ENCODE results near the gene PECR.

The PECR gene

DNA sequence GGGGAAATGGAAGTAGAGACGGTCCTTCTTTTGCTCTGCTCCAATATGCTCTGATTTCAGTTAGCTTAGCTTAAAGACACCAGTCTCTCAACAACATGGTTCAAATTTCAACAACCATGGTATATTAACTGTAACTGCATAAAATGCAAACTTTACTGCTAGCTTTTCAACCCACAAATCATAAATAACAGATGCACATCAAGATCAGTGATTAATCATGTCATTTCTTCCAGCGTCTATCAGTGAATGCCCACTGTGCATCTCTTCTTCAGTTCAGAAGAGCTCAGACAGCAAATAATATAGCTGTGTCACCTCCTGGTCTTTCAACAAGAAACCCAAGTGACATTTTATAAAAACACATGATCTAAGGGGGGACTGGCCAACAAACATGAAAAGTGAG is 12.6 kb downstream of the PECR start:
- DNase-seq, result no peak

DNA sequence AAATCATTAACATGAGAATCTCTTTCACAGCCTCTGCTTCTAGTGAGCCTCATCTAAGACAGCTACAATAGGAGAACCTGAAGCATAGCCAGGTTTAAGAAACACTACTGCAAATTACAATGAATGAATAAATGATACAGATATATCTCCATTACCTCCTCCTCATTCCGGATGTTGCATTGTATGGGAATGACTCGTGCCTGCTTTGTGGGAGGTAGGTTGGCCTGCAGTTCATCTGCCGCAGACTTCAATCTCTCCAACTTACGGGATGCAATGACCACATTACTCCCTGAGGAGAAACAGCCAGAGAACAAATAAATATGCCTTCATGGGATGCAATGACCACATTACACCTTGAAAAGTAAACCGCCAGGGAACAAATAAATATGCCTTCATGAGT is 15.4 kb downstream of the PECR start:
- no peak for DNase-seq

DNA sequence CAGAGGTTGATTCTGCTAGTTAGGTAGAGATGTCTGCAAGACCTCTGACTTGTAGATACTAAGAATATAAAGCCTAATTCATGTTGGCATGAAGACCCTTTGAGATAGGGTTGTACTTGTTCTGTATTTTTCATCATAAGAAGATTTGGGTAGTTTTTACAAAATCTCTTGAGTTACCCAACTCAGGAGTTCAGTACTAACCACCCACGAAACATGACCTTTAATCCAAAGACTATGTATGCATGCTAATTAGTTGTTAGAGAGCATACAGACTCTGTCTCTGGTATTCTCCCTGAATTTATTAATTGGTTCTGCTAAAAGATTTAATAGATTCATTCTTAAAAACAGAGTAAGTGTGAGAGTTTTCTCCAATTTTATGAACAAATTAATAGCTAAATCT is 16.9 kb downstream of the PECR start:
- DNase-seq, result no peak

DNA sequence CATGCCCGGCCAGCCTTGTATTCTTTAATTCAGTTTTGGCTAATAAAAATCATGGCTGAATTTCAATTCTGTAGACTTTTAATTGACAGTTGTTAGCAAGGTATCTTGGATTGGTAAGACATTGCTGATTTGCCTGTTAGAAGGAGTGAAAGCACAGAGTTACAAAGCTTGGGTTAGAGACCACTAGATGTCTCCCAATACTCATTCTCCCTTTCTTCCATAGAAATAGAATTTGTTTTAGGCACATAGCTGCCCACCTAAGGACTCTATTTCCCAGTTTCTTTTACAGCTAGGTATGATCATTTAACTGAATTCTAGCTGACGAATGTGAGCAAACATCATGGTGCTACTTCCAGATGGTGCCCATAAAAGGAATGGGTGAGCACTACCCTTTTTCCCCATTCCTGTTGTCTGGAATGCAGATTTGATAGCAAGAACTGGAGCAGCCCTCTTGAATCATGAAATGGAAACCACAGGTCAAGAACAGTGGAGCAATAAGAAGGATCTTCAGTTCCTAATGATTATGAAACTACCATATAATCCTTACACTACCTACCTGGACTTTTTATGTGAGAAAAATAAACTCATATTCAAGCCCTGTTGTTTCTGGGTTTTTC is 17.5 kb downstream of the PECR start:
- DNase-seq, result no peak

DNA sequence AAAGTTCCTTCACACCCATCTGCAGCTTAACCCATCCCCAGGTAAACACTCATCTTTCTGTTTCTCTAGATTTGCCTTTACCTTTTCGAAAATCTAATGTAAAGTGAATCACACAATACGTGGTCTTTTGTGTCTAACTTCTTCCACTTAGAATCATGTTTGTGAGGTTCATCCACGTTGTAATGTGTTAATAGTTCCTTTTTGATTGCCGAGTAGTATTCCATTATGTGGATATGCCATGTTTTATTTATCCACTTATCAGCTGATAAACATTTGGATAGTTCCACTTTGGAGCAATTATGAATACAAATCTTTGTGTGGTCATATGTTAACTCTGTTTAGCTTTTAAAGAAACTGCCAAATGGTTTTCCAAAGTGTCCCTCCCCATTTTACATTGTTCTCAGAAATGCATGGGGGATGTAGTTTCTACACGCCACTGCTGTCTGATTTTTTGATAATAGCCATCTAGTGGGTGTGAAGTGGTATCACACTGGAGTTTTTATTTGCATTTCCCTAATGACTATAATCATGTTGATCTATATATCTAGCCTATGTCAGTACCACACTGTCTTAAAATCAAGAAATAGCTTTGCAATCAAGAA is 22.3 kb downstream of the PECR start:
- DNase-seq, result no peak

DNA sequence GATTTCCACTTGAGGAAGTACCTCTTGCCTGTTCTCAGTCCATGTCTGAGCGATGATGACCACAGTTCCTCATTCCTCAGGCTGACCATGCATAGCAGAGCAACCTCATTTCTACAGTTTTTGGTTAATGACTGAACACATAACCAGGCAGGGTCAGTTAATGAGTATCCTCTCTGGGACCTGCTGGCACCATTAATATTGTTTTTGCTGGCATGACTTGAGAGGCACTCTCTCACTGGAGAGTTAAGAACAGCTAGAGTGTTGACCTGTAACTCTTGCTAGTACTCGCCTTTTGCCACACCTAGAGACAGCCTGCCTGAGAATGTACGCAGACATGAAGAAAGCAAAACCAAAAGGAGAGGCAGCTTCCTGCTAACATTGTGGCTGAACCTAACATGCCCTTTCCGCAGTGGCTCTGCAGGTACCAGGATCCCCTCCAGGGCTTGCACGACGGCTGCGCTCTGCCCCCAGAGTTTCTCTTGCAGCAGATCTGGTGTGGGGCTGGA is 23.9 kb downstream of the PECR start:
- DNase-seq, result peak in 3 of 4 experiments; percentile 9 to 32 (median 28)

DNA sequence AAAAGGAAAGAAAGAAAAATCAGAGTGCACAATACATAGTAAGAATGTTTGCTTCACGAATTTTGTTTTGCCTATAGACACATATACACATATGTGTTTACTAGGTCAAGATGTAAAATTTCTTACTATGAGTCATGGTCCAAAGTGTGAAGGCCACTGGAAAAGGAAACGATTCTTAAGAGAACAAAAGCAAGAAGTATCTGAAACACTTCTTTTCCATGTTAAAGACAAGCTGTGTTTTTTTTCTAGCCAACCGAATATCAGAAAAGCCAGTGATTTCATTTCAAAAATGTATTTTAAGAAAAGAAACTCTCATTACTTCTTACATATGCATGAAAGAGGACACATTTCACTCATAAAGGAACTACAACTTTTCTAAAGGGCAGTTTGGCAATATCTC is 24.9 kb downstream of the PECR start:
- no peak for DNase-seq

DNA sequence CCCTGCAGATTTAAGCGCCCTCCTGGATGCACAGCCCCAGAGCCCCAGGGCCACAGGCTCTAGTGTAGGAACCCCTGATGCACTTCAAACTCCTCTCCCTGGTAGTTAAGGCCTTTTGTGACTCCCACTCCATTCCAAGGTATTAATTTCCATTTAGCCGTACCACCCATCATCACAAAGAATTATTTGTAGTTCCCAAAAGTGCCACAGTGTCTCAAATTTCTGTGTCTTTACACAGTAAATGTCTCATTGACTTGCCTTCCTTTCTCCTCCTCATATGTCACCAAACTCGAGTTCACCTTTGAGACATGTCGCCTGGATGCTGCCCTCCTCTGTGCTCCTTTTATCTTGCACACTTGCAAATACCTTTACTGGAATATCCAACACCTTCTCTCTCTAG is 25.9 kb downstream of the PECR start:
- no peak for DNase-seq

DNA sequence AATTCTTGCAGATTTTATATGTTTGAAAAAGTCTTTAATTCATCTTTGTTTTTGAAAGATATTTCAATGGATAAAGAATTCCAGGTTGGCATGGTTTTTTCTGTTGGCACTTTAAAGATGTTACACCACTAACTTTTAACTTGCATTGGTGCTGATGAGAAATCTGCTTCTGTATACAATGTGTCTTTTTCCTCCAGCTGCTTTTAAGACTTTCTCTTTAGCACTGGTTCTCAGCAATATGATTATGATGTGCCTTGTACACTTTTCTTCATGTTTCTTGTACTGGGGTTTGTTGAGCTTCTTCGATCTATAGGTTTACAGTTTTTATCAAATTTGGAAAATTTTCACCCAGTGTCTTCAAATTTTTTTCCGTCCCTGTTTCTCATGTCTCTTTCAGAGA is 29.2 kb downstream of the PECR start:
- DNase-seq, result no peak

DNA sequence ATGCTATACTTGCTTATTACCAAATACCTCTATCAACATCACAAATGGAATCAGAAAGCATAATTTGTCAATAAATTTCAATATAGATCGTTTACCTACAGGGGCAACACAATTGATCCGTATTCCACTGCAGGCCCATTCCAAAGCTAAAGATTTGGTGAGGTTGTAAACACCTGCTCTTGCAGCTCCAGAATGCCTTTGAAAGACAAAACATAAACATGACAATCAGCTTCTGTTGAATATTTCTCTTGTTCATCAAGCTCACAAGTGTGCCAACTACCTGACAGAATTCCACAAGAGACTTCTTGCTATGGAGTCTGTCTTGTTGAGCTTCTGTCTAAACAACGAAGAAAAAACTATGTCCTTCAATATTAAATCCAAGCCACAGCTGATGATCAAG is 30.3 kb downstream of the PECR start:
- no peak for DNase-seq

DNA sequence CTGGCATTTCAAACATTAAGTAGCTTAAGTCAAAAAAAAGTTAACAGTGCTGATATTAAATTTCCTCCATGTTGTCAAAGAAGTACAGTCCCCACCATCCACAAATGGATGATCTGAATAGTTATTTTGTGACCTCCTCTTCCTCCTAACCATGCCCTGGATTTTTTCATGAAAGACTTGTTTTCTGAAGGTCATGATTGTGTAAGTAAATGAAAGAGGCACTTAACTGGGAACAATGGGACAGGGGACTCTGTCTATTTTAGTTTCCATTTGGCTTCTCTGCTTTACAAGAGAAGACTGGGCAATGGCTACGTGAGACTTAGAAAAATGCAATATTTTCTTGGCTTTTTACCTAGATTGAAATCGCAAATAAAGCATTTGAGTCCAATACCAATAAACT is 32.2 kb downstream of the PECR start:
- no peak for DNase-seq

DNA sequence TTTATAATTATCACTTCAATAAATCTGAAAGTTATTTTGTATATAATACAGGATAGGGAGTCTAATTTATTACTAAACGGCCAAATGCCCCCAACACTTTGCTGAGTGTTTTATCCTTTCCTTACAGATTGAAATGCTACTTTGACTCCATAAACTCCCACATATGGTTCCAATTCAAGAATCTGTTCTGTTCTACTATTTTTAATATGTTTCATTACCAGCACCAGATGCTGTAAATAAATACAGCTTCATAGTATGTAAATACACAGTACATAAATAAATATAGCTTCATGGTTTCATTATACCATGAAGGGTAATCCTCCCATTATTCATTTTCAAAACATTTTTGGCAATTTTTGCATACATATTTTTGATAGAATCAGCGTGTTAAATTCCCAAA is 34.2 kb downstream of the PECR start:
- no peak for DNase-seq

DNA sequence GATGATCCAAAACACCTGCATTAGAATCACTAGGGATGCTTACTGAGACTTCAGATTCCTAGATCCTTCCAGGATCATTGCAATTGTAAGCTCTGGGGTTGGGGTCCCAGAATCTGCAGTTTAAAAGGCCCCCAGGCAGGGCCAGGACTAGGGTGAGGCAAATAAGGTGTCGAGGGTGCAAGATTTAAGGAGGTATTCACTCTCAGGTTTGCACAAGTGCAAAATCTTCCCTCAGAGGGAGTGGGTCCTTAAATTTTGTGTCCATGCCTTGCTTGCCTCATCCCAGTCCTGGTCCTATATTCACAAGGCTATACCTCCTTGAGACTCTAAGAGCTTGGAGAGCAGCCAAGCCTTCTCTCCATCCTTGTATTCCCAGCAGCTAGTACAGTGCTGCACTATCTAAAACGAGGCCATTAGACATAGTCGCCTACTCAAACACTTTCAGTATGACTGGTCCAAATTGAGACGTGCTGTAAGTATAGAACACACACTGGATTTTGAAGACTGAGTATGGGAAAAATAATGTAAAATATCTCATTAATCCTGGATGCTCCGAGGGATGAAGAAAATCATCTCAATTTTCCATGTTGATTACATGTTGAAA is 36.6 kb downstream of the PECR start:
- DNase-seq, result no peak

DNA sequence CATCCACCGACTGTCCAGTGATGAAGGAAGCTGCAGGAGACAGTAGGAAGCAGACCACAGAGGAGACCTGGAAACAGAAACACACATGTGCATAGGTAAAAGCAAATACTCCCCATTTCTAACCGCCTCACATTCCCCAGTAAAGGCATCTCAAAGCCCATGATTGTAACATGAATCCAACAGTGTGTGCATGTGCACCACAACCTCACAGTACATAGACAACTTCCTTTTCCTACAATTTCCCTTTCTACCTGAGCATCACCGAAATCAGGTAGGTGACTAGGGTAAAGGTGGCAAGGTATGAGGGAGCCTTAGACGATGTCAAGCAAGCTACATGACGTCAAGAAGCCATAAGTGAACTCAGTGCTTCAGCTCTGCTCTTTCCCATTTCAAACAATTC is 37.7 kb downstream of the PECR start:
- DNase-seq, result no peak

DNA sequence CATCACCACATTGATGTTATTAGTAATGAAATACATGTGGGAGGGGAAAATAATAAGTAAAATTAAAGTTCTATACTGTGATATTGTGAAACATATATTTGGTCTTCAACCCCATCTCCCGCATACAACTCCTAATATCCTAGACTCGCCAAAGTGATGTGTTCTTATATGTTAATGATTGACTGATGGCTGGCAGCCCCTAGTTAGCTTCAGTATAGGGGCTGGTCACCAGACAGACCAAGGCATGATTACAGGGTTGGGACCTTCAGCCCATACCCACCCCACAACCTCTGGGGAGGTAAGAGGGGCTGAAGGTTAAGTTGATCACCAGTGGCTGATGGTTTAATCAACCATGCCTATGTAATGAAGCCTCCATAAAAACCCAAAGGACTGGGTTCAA is 40.2 kb downstream of the PECR start:
- DNase-seq, result no peak

DNA sequence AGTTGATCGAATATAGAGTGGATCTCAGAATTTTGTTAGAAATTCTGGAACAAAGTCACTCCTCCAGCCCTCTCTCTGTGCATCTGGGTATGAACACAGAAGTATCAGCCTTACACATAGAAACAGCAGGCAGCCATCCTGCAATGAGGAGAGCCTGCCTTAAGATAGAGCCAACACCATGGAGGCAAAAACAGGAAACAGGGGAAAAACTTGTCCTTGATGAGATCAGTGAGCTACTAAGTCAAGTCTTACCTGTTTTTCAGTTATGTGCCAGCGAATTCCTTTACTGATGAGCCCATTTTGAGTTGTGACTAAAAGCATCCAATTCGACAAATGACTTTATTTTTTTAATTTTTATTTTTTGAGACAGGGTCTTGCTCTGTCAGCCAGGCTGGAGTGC is 41.7 kb downstream of the PECR start:
- DNase-seq, result no peak

DNA sequence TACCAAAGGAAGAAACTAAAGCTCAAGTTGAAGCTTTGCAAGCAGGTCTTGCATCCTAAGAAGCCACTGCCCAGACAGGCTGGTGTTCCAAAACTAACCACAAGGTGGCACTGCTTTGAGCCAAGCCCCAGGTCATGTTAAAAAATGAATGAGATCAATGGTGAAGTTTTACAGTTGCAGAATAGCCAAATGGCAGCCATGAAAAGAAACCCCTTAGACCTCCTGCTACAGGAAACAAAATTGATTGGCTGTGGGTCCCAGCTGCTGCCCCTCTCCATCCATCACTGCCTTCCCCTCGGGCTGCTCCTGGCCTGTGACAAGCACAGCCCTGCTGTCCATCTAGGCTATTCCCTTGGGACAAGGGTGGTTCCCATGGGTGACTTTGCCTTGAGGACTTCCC is 47.5 kb downstream of the PECR start:
- peak; percentile 28 to 72 (median 70) for DNase-seq

DNA sequence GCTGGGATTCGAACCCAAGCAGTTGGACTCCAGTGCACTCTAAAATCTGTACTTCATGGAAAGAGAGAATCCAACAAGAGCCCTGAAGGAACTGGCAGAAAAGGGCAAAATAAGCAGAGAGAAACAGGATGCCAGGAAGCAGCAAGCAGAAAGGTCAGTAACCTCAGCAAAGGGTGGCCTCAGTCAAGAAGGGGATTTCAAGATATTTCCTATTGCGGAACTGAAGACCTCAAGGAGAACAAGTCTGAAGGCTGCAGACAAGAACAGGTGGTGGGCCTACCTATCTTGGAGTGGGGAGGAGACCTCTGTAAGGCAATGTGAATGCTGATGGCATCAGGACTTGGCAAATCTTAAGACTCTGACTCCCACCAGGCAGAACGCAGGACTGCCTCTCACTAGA is 48.2 kb downstream of the PECR start:
- DNase-seq, result no peak

DNA sequence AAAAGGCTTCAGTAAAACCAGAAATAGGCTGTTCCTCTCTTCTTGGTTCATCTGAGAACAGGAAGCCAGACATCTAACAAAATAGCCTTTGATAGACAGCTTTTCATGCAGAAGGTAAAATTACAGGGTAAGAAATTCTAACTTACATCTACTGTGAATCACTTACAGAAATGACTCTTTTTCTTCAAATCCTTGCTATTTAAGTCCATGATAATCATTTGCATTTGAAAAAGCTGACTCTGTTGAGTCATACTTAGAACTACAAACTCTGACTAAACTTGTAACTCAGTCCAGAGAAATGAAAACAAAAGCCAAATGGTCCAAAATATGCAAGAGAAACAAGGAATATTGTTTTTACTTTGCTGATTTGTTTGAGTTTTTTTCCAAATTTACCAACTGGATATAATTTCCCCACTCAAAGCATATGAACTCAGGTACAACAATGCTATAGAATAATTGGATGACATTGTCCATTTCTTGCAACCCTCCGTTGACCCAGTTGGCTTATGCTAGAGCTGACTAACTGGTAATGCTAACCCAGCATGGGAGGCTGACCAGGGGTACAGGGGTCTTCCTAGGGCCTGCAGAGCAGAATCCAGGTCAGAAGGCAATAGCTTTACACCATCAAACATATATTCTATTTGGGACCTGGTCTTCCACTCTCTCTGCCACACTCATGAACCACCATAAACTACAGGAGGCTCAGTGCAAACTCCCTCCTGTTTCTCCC is 49.5 kb downstream of the PECR start:
- DNase-seq, result no peak

DNA sequence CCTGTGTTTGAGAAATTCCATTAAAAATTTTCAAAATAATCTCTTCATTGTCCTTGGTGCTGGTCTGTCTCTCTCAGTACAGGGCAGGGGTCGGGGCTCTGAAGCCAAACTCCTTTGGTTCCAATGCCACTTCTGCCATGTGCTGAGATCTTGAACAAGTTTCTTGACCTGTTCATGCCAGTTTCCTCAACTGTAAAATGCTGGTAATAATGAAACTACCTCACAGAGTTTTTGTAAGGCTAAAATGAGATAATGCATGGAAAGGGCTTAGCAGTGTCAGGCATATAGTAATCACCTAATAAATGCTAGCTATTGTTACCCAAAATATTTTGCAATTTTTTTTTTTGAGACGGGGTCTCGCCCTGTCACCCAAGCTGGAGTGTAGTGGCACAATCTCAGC is 51.4 kb downstream of the PECR start:
- no peak for DNase-seq

DNA sequence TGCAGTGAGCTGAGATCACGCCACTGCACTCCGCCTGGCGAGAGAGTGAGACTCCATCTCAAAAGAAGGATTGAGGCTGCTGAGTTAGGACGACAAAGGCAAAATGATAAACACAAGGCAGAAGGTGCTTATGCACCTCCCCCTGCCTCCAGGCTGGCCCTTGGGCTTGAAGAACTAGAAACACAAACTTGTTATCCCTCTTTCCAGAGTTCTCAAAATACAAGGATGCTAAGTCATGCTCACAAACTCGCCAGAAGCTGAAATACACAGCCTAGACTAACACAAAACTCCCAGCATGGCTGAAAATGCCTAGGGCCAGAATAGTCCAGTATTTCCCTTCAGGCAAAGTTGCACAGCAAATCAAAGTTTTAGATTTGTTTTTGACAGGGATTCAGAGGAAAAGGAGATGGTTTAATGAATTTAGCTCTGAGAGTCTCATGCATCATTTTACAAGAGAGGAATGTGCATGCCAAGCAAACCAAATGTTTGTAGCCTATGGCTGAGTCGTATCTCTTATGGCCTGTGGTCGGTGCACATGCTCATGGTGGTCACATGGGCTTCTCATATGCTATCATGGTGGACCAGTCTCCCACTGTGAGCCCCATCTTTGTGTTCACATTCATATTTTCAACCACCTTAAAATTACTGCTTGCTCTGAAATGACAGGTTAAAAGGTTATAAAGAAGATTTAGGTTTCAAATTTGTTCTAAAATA is 52.0 kb downstream of the PECR start:
- DNase-seq, result no peak

DNA sequence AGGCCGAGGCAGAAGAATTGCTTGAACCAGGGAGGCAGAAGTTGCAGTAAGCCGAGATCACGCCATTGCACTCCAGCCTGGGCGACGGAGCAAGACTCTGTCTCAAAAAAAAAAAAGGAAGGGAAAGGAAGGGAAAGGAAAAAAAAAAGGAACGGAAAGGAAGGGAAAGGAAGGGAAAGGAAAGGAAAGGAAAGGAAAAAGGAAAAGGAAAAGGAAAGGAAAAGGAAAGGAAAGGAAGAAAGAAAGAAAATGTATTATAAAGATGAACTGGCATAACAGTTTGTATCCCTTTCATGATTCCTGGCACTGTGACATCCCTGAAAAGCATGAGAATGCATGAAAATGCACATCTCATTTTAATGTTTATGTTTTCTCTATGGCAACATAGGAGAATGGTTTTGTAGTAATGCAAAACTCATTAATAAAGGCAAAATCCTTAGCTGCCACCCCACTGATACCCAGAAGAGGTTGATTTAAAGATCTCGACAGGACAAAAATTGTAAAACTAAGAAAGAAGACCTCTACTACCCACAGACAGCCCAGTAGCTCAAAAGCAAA is 56.8 kb downstream of the PECR start:
- DNase-seq, result no peak

DNA sequence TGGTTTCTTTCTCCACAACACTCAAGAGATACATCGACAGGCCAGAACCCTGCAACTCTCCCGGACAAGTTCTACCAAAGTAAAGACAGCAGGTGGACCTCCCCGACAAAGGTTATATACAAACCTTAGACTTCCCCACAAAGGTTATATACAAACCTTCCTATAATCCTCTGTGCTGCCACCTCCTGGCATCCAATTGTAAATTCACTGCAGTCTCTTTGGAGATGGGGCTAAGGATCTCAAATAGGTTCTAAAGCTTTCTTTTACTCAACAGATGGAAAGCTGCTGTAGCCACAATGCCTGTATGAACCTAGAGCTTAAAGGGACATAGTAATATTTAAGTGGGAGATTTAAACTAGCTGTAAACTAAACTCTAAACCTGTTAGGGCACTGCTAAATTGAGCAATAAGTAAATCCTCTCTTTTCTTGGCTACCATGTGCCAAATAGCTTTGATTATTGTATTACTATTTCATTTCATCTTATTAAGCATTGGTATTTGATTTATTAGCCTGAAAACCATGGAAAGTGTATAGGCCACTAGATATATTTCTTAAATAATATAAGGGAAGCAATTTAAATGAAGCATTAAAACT is 58.5 kb downstream of the PECR start:
- DNase-seq, result peak in 1 of 4 experiments; percentile 17
